HUES6 (cell line): ENCODE measurements around the gene TMEM214.

Experiments
- H3K27ac ChIP-seq: 2 replicates; pipeline ENCODE4 v1.7.0; 2013; ENCODE audit warnings: low read depth, mild to moderate bottlenecking, low read length, inconsistent platforms
- H3K27me3 ChIP-seq: 2 replicates; pipeline ENCODE4 v1.6.1; 2013; ENCODE audit warnings: low read length; ENCODE audit not compliant: control insufficient read depth, insufficient read depth
- H3K36me3 ChIP-seq: 2 replicates; pipeline ENCODE4 v1.6.1; 2013; ENCODE audit warnings: low read length; ENCODE audit not compliant: control insufficient read depth, insufficient read depth
- H3K4me1 ChIP-seq: 2 replicates; pipeline ENCODE4 v1.6.1; 2013; ENCODE audit warnings: low read length; ENCODE audit not compliant: control insufficient read depth, insufficient read depth
- H3K4me3 ChIP-seq: 2 replicates; pipeline ENCODE4 v1.5.1; 2013; ENCODE audit warnings: low read depth, low read length
- H3K9ac ChIP-seq: one replicate; pipeline ENCODE4 v1.6.1; 2013; ENCODE audit warnings: mild to moderate bottlenecking, low read length
- H3K9me3 ChIP-seq: 2 replicates; pipeline ENCODE4 v1.6.1; 2013; ENCODE audit warnings: low read depth, low read length; ENCODE audit not compliant: control insufficient read depth, insufficient read depth

Gene TMEM214

GRCh38 chr2:27040282-27040681 is 7.5 kb downstream of the TMEM214 start:
- H3K27me3 ChIP-seq, result no peaks in the 10 kb centered on the region
- H3K9ac ChIP-seq, result no peak overlapping the region
- H3K36me3 ChIP-seq, result peaks cover 82% of the 10 kb centered on the region
- no peaks in the 10 kb centered on the region for H3K9me3 ChIP-seq
- H3K4me1 ChIP-seq, result no peaks in the 10 kb centered on the region
- H3K4me3 ChIP-seq, result no peak overlapping the region
- no peak overlapping the region for H3K27ac ChIP-seq

GRCh38 chr2:27041752-27042151 is 9.0 kb downstream of the TMEM214 start:
- H3K9ac ChIP-seq, result no peak overlapping the region
- H3K4me1 ChIP-seq, result no peaks in the 10 kb centered on the region
- no peaks in the 10 kb centered on the region for H3K27me3 ChIP-seq
- no peak overlapping the region for H3K4me3 ChIP-seq
- no peaks in the 10 kb centered on the region for H3K9me3 ChIP-seq
- H3K36me3 ChIP-seq, result peaks cover 67% of the 10 kb centered on the region
- no peak overlapping the region for H3K27ac ChIP-seq

- H3K4me1 ChIP-seq, result no peaks in the 10 kb centered on the region
- H3K27ac ChIP-seq, result no peak overlapping the region
- H3K9ac ChIP-seq, result no peak overlapping the region
- peaks cover 63% of the 10 kb centered on the region for H3K36me3 ChIP-seq
- no peak overlapping the region for H3K4me3 ChIP-seq
- H3K9me3 ChIP-seq, result no peaks in the 10 kb centered on the region
- no peaks in the 10 kb centered on the region for H3K27me3 ChIP-seq
These were observed 9.4 kb downstream of the TMEM214 start for GRCh38 chr2:27042159-27042661.

GRCh38 chr2:27042985-27043634 is 10.3 kb downstream of the TMEM214 start:
- H3K9ac ChIP-seq, result no peak overlapping the region
- H3K4me3 ChIP-seq, result no peak overlapping the region
- no peaks in the 10 kb centered on the region for H3K4me1 ChIP-seq
- H3K27ac ChIP-seq, result no peak overlapping the region
- peaks cover 54% of the 10 kb centered on the region for H3K36me3 ChIP-seq
- H3K9me3 ChIP-seq, result no peaks in the 10 kb centered on the region
- H3K27me3 ChIP-seq, result no peaks in the 10 kb centered on the region

- H3K4me1 ChIP-seq, result no peaks in the 10 kb centered on the region
- H3K4me3 ChIP-seq, result peak overlapping the region; percentile 68
- H3K9me3 ChIP-seq, result no peaks in the 10 kb centered on the region
- no peaks in the 10 kb centered on the region for H3K27me3 ChIP-seq
- peak overlapping the region; percentile 3; the same call in 1 of the 2 replicates for H3K27ac ChIP-seq
- H3K36me3 ChIP-seq, result peaks cover 11% of the 10 kb centered on the region
- peak overlapping the region; percentile 79 for H3K9ac ChIP-seq
These were observed 16.9 kb downstream of the TMEM214 start for GRCh38 chr2:27049422-27050280.

- H3K9me3 ChIP-seq, result no peaks in the 10 kb centered on the region
- H3K36me3 ChIP-seq, result peaks cover 18% of the 10 kb centered on the region
- H3K9ac ChIP-seq, result peak overlapping the region; percentile 79
These were observed 17.7 kb downstream of the TMEM214 start for GRCh38 chr2:27050281-27050995.

GRCh38 chr2:27050996-27051901 is 18.5 kb downstream of the TMEM214 start, which contains the start of gene AGBL5:
Gene AGBL5, plus strand, starts transcription at chr2:27051668. Its CDS starts 1,291 bp downstream, at chr2:27052959.
- Histone ChIP-seq H3K9ac (peak within 1 kb of the TSS; percentile 84), H3K4me3 (peak within 1 kb of the TSS; percentile 68), H3K27me3 (no peaks in the 10 kb centered on the region), H3K27ac (no peak within 1 kb of the TSS; the same call in 1 of the 2 replicates), H3K4me1 (no peaks in the 10 kb centered on the region), H3K9me3 (no peaks in the 10 kb centered on the region), H3K36me3 (peaks cover 27% of the 10 kb centered on the region)

More at GRCh38 chr2:27050281-27050995, 17.7 kb downstream of the TMEM214 start:
- Histone ChIP-seq H3K27ac (peak overlapping the region; percentile 3; the same call in 1 of the 2 replicates), H3K4me1 (no peaks in the 10 kb centered on the region), H3K4me3 (peak overlapping the region; percentile 68), H3K27me3 (no peaks in the 10 kb centered on the region)

- Histone ChIP-seq H3K36me3 (peaks cover 35% of the 10 kb centered on the region), H3K9ac (peak overlapping the region; percentile 84), H3K4me3 (peak overlapping the region; percentile 68), H3K27me3 (no peaks in the 10 kb centered on the region), H3K27ac (no peak overlapping the region), H3K4me1 (no peaks in the 10 kb centered on the region), H3K9me3 (no peaks in the 10 kb centered on the region)
These were observed 19.3 kb downstream of the TMEM214 start for GRCh38 chr2:27051902-27052645.

GRCh38 chr2:27053321-27053720 is 20.6 kb downstream of the TMEM214 start:
- no peaks in the 10 kb centered on the region for H3K27me3 ChIP-seq
- H3K9ac ChIP-seq, result no peak overlapping the region
- H3K36me3 ChIP-seq, result peaks cover 46% of the 10 kb centered on the region

More at GRCh38 chr2:27053321-27053720, 20.6 kb downstream of the TMEM214 start:
- Histone ChIP-seq H3K9me3 (no peaks in the 10 kb centered on the region), H3K4me1 (no peaks in the 10 kb centered on the region), H3K27ac (no peak overlapping the region), H3K4me3 (no peak overlapping the region)
